Mesendoderm (in vitro differentiated cells): Measurements from ENCODE around the gene CHD9.

Experiments
- DNase-seq: peaks from one replicate; pipeline ENCODE4 v3.0.0; 2013
- H2AK5ac ChIP-seq: 2 replicates; pipeline ENCODE4 v1.6.1; 2013; ENCODE audit warnings: low read length, inconsistent platforms
- H2BK120ac ChIP-seq: 2 replicates; pipeline ENCODE4 v1.6.1; 2013; ENCODE audit warnings: low read depth, mild to moderate bottlenecking, low read length, moderate library complexity, mixed read lengths
- H2BK15ac ChIP-seq: replicated peaks from 2 replicates; pipeline ENCODE4 v1.6.1; 2013; ENCODE audit warnings: low read depth, mild to moderate bottlenecking, moderate library complexity
- H2BK5ac ChIP-seq: 2 replicates; pipeline ENCODE4 v1.6.1; 2013; ENCODE audit warnings: low read length, inconsistent platforms
- H3K18ac ChIP-seq: 2 replicates; pipeline ENCODE4 v1.6.1; 2013; ENCODE audit warnings: mild to moderate bottlenecking, low read length, mixed read lengths
- H3K23ac ChIP-seq: one replicate; pipeline ENCODE4 v1.6.1; 2013; ENCODE audit warnings: low read length
- H3K27ac ChIP-seq: 2 replicates; pipeline ENCODE4 v1.5.1; 2013; ENCODE audit warnings: low read depth, mild to moderate bottlenecking, inconsistent platforms, low read length, moderate library complexity
- H3K27me3 ChIP-seq: 2 replicates; pipeline ENCODE4 v1.6.1; 2013; ENCODE audit warnings: low read length, control low read depth, mild to moderate bottlenecking, inconsistent platforms; ENCODE audit not compliant: insufficient read depth, poor library complexity
- H3K36me3 ChIP-seq: 2 replicates; pipeline ENCODE4 v1.6.1; 2013; ENCODE audit warnings: low read length, inconsistent platforms; ENCODE audit not compliant: control insufficient read depth, insufficient read depth
- H3K4ac ChIP-seq: one replicate; pipeline ENCODE4 v1.6.1; 2013; ENCODE audit warnings: low read depth, mild to moderate bottlenecking, low read length, moderate library complexity
- H3K4me1 ChIP-seq: 2 replicates; pipeline ENCODE4 v1.6.1; 2013; ENCODE audit warnings: low read depth, low read length, inconsistent platforms; ENCODE audit not compliant: control insufficient read depth
- H3K4me2 ChIP-seq: 2 replicates; pipeline ENCODE4 v1.6.1; 2013; ENCODE audit warnings: low read length
- H3K4me3 ChIP-seq: 2 replicates; pipeline ENCODE4 v1.5.1; 2013; ENCODE audit warnings: mild to moderate bottlenecking, low read length
- H3K56ac ChIP-seq: one replicate; pipeline ENCODE4 v1.6.1; 2013; ENCODE audit warnings: low read length
- H3K79me1 ChIP-seq: 2 replicates; pipeline ENCODE4 v1.6.1; 2013; ENCODE audit warnings: low read length, inconsistent platforms
- H3K79me2 ChIP-seq: 2 replicates; pipeline ENCODE4 v1.6.1; 2013; ENCODE audit warnings: mild to moderate bottlenecking, low read length; ENCODE audit not compliant: control insufficient read depth, insufficient read depth
- H3K9ac ChIP-seq: 2 replicates; pipeline ENCODE4 v1.6.1; 2013; ENCODE audit warnings: low read length, inconsistent platforms
- H4K5ac ChIP-seq: one replicate; pipeline ENCODE4 v1.6.1; 2013; ENCODE audit warnings: low read length
- H4K8ac ChIP-seq: one replicate; pipeline ENCODE4 v1.6.1; 2013; ENCODE audit warnings: low read depth, mild to moderate bottlenecking, control low read depth, low read length, moderate library complexity
- WGBS: extraction: QIAGEN DNeasy Blood & Tissue Kit; methylation state at CpG from one replicate; pipeline ENCODE4 v1.1.7; 2013; ENCODE audit warnings: low lambda C conversion rate, missing lambda C conversion rate; ENCODE audit not compliant: insufficient coverage; ENCODE audit errors: extremely low coverage; 5-methylcytosine and 5-hydroxymethylcytosine counted together

CHD9 gene

DNA sequence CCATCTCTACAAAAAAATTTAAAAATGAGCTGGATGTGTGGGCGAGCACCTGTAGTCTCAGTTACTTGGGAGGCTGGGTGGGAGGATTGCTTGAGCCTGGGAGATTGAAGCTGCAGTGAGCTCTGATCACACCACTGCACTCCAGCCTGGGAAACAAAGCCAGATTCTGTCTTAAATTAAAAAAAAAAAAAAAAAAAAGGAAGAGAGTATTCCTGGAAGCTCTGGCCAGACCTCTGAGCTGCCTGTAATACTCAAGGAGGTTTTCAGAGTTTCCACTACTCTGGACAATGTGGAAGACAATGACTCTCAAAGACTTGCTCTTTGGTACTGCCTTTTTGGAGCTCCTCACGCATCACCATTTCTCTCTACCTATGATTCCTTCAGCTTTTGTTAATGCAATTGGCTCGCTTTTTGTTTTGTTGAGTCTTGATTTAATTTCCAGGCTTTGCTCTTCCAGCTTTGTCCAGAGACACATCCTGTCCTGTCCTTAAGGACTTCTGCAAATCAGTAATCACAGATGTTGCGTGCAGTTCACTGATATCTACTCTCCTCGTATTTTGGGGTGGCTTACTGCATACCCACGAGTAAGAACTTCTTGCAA, 10.8 kb downstream of the CHD9 start:
- H3K18ac ChIP-seq, result no peak overlapping the region
- no peaks in the 10 kb centered on the region for H3K79me2 ChIP-seq
- H2BK15ac ChIP-seq, result no peak overlapping the region
- H3K36me3 ChIP-seq, result no peaks in the 10 kb centered on the region
- H3K23ac ChIP-seq, result no peak overlapping the region
- H2BK120ac ChIP-seq, result no peak overlapping the region
- H3K27me3 ChIP-seq, result no peaks in the 10 kb centered on the region
- no peak for DNase-seq
- H2AK5ac ChIP-seq, result no peak overlapping the region
- no peak overlapping the region for H3K9ac ChIP-seq
- no peak overlapping the region for H3K56ac ChIP-seq
- no peak overlapping the region for H4K8ac ChIP-seq
- no peaks in the 10 kb centered on the region for H3K4me1 ChIP-seq
- no peak overlapping the region for H3K4me2 ChIP-seq
- H2BK5ac ChIP-seq, result no peak overlapping the region
- no CpG with 5 or more reads among the region's 6 CpGs for WGBS
- no peak overlapping the region for H3K4me3 ChIP-seq
- H3K79me1 ChIP-seq, result peaks cover 9% of the 10 kb centered on the region
- no peak overlapping the region for H4K5ac ChIP-seq
- H3K4ac ChIP-seq, result no peak overlapping the region
- H3K27ac ChIP-seq, result no peak overlapping the region

DNA sequence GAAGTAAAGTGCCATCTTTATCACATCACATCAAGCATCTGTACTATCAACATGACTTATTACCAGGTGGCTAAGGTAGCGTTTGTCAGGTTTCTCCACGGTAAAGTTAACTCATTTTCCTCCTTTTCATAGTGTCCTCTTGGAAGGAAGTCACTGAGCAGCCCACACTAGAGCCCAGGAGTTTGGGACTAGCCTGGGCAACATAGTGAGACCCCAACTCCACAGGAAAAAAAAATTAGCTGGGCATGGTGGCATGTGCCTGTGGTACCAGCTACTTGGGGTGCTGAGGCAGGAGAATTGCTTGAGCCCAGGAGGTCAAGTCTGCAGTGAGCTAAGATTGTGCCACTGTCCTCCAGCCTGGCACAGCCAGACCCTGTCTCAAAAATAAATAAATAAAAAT, 12.9 kb downstream of the CHD9 start:
- H3K27me3 ChIP-seq, result no peaks in the 10 kb centered on the region
- no peaks in the 10 kb centered on the region for H3K4me1 ChIP-seq
- H3K9ac ChIP-seq, result no peak overlapping the region
- H3K4ac ChIP-seq, result no peak overlapping the region
- H3K27ac ChIP-seq, result no peak overlapping the region
- H3K4me2 ChIP-seq, result no peak overlapping the region
- no peak overlapping the region for H3K4me3 ChIP-seq
- H3K56ac ChIP-seq, result no peak overlapping the region
- no peak overlapping the region for H4K8ac ChIP-seq
- H2AK5ac ChIP-seq, result no peak overlapping the region
- peaks cover 7% of the 10 kb centered on the region for H3K79me1 ChIP-seq
- H3K23ac ChIP-seq, result no peak overlapping the region
- DNase-seq, result no peak
- H2BK5ac ChIP-seq, result no peak overlapping the region
- no peak overlapping the region for H3K18ac ChIP-seq
- H2BK15ac ChIP-seq, result no peak overlapping the region
- H2BK120ac ChIP-seq, result no peak overlapping the region
- H3K36me3 ChIP-seq, result no peaks in the 10 kb centered on the region
- no CpG with 5 or more reads among the region's 2 CpGs for WGBS
- no peak overlapping the region for H4K5ac ChIP-seq
- H3K79me2 ChIP-seq, result no peaks in the 10 kb centered on the region

DNA sequence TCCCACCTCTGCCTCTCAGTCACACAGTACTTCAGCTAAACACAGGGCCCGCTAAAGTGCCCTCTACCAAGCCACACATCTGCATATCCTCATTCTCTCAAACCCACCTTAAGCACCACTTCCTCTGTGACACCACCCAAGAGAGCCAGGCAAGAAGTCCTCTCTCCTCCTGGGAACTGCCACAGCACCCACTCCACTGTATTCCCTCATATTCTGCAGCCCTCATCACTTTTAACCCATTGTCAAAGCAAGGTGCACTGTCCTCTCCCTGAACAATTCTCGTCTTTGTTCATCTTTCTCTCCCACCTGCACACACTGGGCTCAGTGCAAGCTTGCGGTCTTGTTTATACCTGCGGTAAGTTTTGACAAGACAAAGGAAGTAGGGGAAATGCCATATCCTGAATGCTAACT, 13.6 kb downstream of the CHD9 start:
- Histone ChIP-seq H3K4me1 (no peaks in the 10 kb centered on the region), H3K4ac (no peak overlapping the region), H3K27me3 (no peaks in the 10 kb centered on the region), H3K18ac (no peak overlapping the region), H3K4me2 (no peak overlapping the region), H4K8ac (no peak overlapping the region), H2BK15ac (no peak overlapping the region), H4K5ac (no peak overlapping the region), H3K9ac (no peak overlapping the region), H2BK120ac (no peak overlapping the region), H3K79me2 (no peaks in the 10 kb centered on the region), H3K23ac (no peak overlapping the region), H2BK5ac (no peak overlapping the region), H3K56ac (no peak overlapping the region), H3K27ac (no peak overlapping the region), H2AK5ac (no peak overlapping the region), H3K4me3 (no peak overlapping the region), H3K79me1 (peaks cover 7% of the 10 kb centered on the region), H3K36me3 (no peaks in the 10 kb centered on the region)
- DNase-seq, result no peak
- WGBS, result no CpG with 5 or more reads among the region's 4 CpGs

DNA sequence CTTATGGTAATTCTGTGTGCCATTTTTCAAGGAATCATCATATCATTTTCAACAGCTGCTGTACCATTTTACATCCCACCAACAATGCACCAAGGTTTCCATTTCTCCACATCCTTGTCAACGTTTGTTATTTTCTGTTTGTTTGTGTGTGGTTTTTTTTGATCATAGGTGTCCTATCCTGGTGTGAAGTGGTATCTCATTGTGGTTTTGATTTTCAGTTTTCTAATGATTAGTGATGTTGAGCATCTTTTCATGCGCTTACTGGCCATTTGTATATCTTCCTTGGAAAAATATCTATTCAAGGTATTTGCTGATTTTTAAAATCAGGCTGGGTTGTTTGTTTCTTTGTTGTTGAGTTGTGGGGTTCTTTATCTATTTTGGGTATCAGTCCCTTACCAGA, 15.0 kb downstream of the CHD9 start:
- H4K5ac ChIP-seq, result no peak overlapping the region
- WGBS, result no CpG with 5 or more reads among the region's 2 CpGs
- H3K9ac ChIP-seq, result no peak overlapping the region

DNA sequence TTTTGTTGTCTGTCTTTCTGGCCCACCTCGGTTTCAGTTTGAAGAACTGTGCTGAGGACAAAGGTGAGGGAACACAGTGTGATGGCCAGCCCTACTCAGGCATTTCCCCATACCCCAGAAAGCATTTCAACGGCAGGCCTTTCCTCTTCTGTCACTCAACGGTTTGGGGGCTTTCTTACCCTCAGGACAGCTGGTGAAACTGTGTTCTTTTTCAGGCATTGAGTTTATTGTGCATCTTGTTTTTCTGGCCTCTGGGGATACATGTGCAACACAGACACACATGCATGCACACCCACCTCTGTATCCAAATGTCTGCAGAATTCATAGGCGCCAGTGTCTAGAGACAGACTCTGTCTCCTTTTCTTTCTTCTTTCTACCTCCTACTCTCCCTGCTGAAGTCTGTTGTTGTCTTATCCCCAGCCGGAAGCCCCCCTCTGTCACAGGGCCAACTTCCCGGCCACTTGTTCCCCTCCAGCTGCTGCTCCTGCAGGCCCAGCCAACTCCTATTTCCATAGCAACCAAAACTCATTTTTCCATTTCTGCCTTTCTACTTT, 17.0 kb downstream of the CHD9 start:
- H3K79me1 ChIP-seq, result peaks cover 5% of the 10 kb centered on the region
- no peaks in the 10 kb centered on the region for H3K79me2 ChIP-seq
- H3K27me3 ChIP-seq, result no peaks in the 10 kb centered on the region
- no peak overlapping the region for H2BK15ac ChIP-seq
- WGBS, result no CpG with 5 or more reads among the region's 6 CpGs
- no peak overlapping the region for H2AK5ac ChIP-seq
- H3K27ac ChIP-seq, result no peak overlapping the region
- no peak overlapping the region for H2BK5ac ChIP-seq
- H4K8ac ChIP-seq, result no peak overlapping the region
- H3K18ac ChIP-seq, result no peak overlapping the region
- H4K5ac ChIP-seq, result no peak overlapping the region
- no peak overlapping the region for H3K23ac ChIP-seq
- no peak overlapping the region for H3K4ac ChIP-seq
- no peak for DNase-seq
- no peak overlapping the region for H3K4me2 ChIP-seq
- no peaks in the 10 kb centered on the region for H3K4me1 ChIP-seq
- no peaks in the 10 kb centered on the region for H3K36me3 ChIP-seq
- no peak overlapping the region for H2BK120ac ChIP-seq
- no peak overlapping the region for H3K9ac ChIP-seq
- no peak overlapping the region for H3K4me3 ChIP-seq
- no peak overlapping the region for H3K56ac ChIP-seq

More for the DNA sequence above, 15.0 kb downstream of the CHD9 start:
- no peak overlapping the region for H3K4me2 ChIP-seq
- no peaks in the 10 kb centered on the region for H3K36me3 ChIP-seq
- H3K79me2 ChIP-seq, result no peaks in the 10 kb centered on the region
- no peak overlapping the region for H3K23ac ChIP-seq
- H3K27ac ChIP-seq, result no peak overlapping the region
- no peak overlapping the region for H3K18ac ChIP-seq
- no peak for DNase-seq
- H3K27me3 ChIP-seq, result no peaks in the 10 kb centered on the region
- H2BK15ac ChIP-seq, result no peak overlapping the region
- H2AK5ac ChIP-seq, result no peak overlapping the region
- H3K4ac ChIP-seq, result no peak overlapping the region
- no peak overlapping the region for H3K56ac ChIP-seq
- H2BK120ac ChIP-seq, result no peak overlapping the region
- H2BK5ac ChIP-seq, result no peak overlapping the region
- H4K8ac ChIP-seq, result no peak overlapping the region
- H3K4me3 ChIP-seq, result no peak overlapping the region
- no peaks in the 10 kb centered on the region for H3K4me1 ChIP-seq
- H3K79me1 ChIP-seq, result peaks cover 7% of the 10 kb centered on the region

DNA sequence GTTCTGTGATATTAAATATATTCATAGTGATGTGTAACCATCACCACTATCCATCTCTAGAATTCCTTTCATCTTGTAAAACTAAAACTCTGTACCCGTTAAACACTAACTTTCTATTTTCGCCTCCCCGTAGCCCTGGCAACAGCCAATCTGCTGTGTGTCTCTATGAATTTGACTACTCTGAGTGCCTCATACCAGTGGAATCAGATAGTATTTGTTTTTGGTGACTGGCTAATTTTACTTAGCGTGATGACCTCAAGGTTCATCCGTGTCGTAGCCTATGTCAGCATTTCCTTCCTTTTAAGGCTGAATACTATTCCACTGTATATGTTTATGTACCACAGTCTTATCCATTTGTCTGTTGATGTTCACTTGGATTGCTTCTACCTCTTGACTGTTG, 18.2 kb downstream of the CHD9 start:
- no peak for DNase-seq
- Histone ChIP-seq H2BK5ac (no peak overlapping the region), H3K9ac (no peak overlapping the region), H3K27me3 (no peaks in the 10 kb centered on the region), H2AK5ac (no peak overlapping the region), H3K79me2 (no peaks in the 10 kb centered on the region), H4K5ac (no peak overlapping the region), H3K4me1 (no peaks in the 10 kb centered on the region), H3K27ac (no peak overlapping the region), H3K23ac (no peak overlapping the region), H3K36me3 (no peaks in the 10 kb centered on the region), H4K8ac (no peak overlapping the region), H3K4ac (no peak overlapping the region), H3K4me3 (no peak overlapping the region), H2BK120ac (no peak overlapping the region), H3K56ac (no peak overlapping the region), H3K79me1 (peaks cover 3% of the 10 kb centered on the region), H3K18ac (no peak overlapping the region), H2BK15ac (no peak overlapping the region), H3K4me2 (no peak overlapping the region)
- no CpG with 5 or more reads among the region's 6 CpGs for WGBS
